ENCODE data around the gene TBC1D9.
A peak's percentile ranks its signal among the peaks of the same experiment; 100 is the strongest.

TBC1D9 gene

DNA sequence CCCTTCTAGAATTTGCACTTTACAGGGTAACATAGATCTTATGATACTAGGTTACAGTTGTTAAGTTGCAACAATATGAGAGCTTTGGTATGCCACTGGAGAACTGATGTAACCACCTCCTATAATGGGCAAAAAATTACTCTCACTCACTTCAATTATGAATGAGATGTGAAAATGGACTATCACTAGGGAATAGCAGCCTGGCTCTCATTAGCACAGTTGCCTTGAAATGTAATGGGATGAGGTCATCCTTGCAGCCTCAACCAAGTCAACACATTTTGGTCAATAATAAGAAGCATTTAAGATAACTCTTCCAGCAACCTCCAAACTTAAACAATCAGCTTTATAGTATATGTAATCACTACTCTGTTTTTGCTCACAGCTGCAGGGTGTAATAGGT lies 69.4 kb downstream of the TBC1D9 start:
- FAIRE-seq (no peak), DNase-seq (ENCODE audit: insufficient read length) (no peak)
- no peak for TF ChIP-seq POLR2A (IDR thresholded peaks at IDR 0.05; ENCODE audit: low read depth, low read length)
- TF ChIP-seq POLR2AphosphoS5 (IDR thresholded peaks at IDR 0.05; ENCODE audit: low read depth, low read length) = no peak
- TF ChIP-seq TAF1 (IDR thresholded peaks at IDR 0.05; ENCODE audit: borderline replicate concordance, low read depth, low read length) = no peak

GRCh38 chr4:140684314-140684713 lies 71.9 kb downstream of the TBC1D9 start:
- DNase-seq (ENCODE audit: insufficient read length) = no peak
- FAIRE-seq = no peak
- TF ChIP-seq POLR2AphosphoS5 (IDR thresholded peaks at IDR 0.05; ENCODE audit: low read depth, low read length) (no peak), TAF1 (IDR thresholded peaks at IDR 0.05; ENCODE audit: borderline replicate concordance, low read depth, low read length) (no peak), POLR2A (IDR thresholded peaks at IDR 0.05; ENCODE audit: low read depth, low read length) (no peak)

DNA sequence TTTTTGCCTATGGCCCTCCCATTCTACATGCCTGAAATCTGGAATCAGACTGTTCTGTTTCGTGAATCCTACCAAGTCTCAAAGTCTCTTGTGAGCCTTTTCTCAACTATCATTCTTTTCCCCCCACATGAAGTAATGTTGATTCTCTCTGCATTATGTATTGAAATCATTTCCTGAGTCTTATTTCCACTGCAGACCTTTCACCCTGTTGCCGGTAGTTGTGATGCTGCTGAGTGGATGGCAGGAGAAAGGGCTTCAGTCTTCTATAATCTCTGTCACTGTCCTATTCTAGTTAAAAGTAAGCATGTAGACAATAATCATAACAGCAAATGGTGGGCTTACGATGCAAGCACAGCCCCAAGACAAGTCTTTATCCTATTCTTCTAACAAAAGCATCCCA lies 75.0 kb downstream of the TBC1D9 start:
- no peak for TF ChIP-seq POLR2A (IDR thresholded peaks at IDR 0.05; ENCODE audit: low read depth, low read length)
- no peak for TF ChIP-seq POLR2AphosphoS5 (IDR thresholded peaks at IDR 0.05; ENCODE audit: low read depth, low read length)
- TF ChIP-seq TAF1 (IDR thresholded peaks at IDR 0.05; ENCODE audit: borderline replicate concordance, low read depth, low read length) = no peak
- DNase-seq (ENCODE audit: insufficient read length) (no peak), FAIRE-seq (no peak)

DNA sequence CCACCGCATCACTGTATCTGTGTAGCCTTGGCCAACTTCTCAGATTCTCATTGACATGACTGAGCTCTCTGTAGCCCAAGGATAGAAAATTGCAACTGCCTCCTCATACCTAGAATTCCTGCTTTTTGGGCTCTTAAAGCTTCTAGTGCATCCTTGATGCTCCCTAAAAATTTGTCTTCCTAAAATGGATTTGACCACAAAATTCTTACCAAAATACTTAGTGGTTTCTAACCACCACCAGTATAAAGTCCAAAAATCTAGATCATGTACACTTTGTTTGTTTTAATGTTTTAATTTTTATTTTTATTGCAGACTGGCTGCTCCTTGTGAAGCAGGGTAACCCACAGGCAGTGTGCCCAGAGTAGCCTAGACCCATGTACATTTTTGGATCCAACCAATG lies 75.5 kb downstream of the TBC1D9 start:
- TF ChIP-seq POLR2A (IDR thresholded peaks at IDR 0.05; ENCODE audit: low read depth, low read length) = no peak
- no peak for TF ChIP-seq POLR2AphosphoS5 (IDR thresholded peaks at IDR 0.05; ENCODE audit: low read depth, low read length)
- TF ChIP-seq TAF1 (IDR thresholded peaks at IDR 0.05; ENCODE audit: borderline replicate concordance, low read depth, low read length) = no peak
- DNase-seq (ENCODE audit: insufficient read length) (no peak), FAIRE-seq (no peak)

DNA sequence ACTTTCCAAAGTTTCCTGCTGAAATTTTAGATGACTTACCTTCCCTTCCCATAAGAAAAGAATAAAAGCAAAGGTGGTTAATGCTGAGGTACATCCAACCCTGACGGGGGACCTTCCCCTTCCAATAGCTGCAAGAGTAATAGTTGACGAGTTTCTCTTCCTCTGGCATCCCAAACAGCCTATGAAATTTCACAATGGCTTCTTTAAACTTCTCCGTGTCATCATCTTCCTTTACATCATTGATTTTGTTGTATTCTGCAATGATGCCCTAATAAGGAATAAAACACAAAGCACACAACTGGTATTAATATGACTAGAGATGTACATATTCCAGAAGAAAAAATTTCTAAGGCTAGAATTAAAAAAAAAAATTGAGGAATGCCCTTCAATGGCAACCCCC lies 76.6 kb downstream of the TBC1D9 start:
- TF ChIP-seq POLR2A (IDR thresholded peaks at IDR 0.05; ENCODE audit: low read depth, low read length) (no peak), TAF1 (IDR thresholded peaks at IDR 0.05; ENCODE audit: borderline replicate concordance, low read depth, low read length) (no peak), POLR2AphosphoS5 (IDR thresholded peaks at IDR 0.05; ENCODE audit: low read depth, low read length) (no peak)
- DNase-seq (ENCODE audit: insufficient read length) = no peak
- FAIRE-seq = no peak

GRCh38 chr4:140675599-140676231 lies 80.5 kb downstream of the TBC1D9 start:
- DNase-seq (ENCODE audit: insufficient read length) (no peak), FAIRE-seq (no peak)
- TF ChIP-seq TAF1 (IDR thresholded peaks at IDR 0.05; ENCODE audit: borderline replicate concordance, low read depth, low read length) = no peak

- DNase-seq (ENCODE audit: insufficient read length) = no peak
- TF ChIP-seq POLR2A (IDR thresholded peaks at IDR 0.05; ENCODE audit: low read depth, low read length) (no peak), TAF1 (IDR thresholded peaks at IDR 0.05; ENCODE audit: borderline replicate concordance, low read depth, low read length) (no peak), POLR2AphosphoS5 (IDR thresholded peaks at IDR 0.05; ENCODE audit: low read depth, low read length) (no peak)
- no peak for FAIRE-seq
Measured at GRCh38 chr4:140673729-140674128, 82.5 kb downstream of the TBC1D9 start.

DNA sequence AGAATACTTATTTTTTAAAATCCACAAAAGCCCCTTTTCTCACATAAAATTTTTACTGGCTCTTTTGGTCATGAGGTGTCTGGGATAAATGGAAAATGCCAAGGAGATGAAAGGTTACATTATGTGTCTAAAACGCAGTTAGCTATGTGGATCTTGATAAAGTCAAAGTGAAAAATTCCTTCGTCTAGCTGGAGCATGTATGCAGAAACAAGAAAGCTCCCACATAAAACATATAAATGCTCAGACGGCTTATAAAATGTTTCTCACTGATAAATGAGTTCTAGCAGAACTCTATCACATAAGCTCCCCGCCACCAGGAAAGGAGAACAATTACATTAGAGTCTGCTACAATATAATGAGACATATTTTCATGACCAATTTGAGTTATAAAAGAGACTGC lies 83.8 kb downstream of the TBC1D9 start:
- TF ChIP-seq TAF1 (IDR thresholded peaks at IDR 0.05; ENCODE audit: borderline replicate concordance, low read depth, low read length) (no peak), POLR2AphosphoS5 (IDR thresholded peaks at IDR 0.05; ENCODE audit: low read depth, low read length) (no peak), POLR2A (IDR thresholded peaks at IDR 0.05; ENCODE audit: low read depth, low read length) (no peak)
- DNase-seq (ENCODE audit: insufficient read length) (no peak), FAIRE-seq (no peak)

GRCh38 chr4:140668111-140668510 lies 88.1 kb downstream of the TBC1D9 start:
- FAIRE-seq (no peak), DNase-seq (ENCODE audit: insufficient read length) (no peak)
- TF ChIP-seq POLR2AphosphoS5 (IDR thresholded peaks at IDR 0.05; ENCODE audit: low read depth, low read length) = no peak
- TF ChIP-seq POLR2A (IDR thresholded peaks at IDR 0.05; ENCODE audit: low read depth, low read length) = no peak
- no peak for TF ChIP-seq TAF1 (IDR thresholded peaks at IDR 0.05; ENCODE audit: borderline replicate concordance, low read depth, low read length)

DNA sequence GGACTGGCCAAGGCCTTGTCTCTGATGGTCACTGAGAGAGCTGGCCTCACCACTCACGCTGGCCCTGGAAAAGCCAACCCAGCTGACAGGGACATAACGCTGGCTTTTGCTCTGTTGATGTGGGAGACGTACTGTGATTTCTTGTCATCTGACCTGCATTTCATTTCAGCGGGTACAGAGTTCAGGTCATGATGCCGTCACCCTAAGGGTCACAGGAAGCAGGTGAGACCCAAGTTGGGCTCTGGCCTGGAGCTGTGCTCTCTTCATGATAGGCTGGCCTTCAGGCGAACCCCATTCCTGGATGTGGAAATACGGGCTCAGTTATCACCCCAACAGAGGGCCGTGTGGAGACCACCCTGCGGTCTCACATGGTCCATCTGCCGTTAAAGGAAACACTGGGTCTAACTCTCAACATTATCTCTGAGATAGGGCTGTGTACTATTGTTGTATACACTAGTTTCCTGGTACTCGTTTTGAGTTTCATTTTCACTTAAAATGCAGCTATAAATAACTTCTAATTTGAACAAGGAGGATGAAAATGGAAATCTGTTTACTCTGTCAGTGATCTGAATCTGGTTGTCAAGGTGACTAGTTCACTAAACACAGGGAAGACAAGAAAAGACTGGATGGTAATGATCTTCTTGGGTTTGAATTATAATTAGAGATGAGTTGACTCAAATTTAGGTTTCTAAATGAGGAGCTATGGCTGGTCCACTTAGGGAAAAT lies 89.1 kb downstream of the TBC1D9 start:
- DNase-seq (ENCODE audit: insufficient read length) (no peak), FAIRE-seq (peak; percentile 48)
- TF ChIP-seq TAF1 (IDR thresholded peaks at IDR 0.05; ENCODE audit: borderline replicate concordance, low read depth, low read length) (no peak), POLR2A (IDR thresholded peaks at IDR 0.05; ENCODE audit: low read depth, low read length) (no peak), POLR2AphosphoS5 (IDR thresholded peaks at IDR 0.05; ENCODE audit: low read depth, low read length) (no peak)

GRCh38 chr4:140662082-140662869 lies 93.9 kb downstream of the TBC1D9 start:
- DNase-seq (ENCODE audit: insufficient read length) = no peak
- no peak for FAIRE-seq
- no peak for TF ChIP-seq POLR2A (IDR thresholded peaks at IDR 0.05; ENCODE audit: low read depth, low read length)
- TF ChIP-seq TAF1 (IDR thresholded peaks at IDR 0.05; ENCODE audit: borderline replicate concordance, low read depth, low read length) = no peak
- TF ChIP-seq POLR2AphosphoS5 (IDR thresholded peaks at IDR 0.05; ENCODE audit: low read depth, low read length) = no peak
